Tibial nerve (tissue), 3 donors: ENCODE data around the gene SYNRG.

Experiments
- POLR2A ChIP-seq, 2 donors: fragments of 450-650 bp; IDR thresholded peaks; one replicate each; pipeline ENCODE4 v1.6.1; 2017; ENCODE audit warnings: antibody characterized with exemption in 2 of 2, mild to moderate bottlenecking in 2 of 2, moderate library complexity in 2 of 2
- TF ChIP-seq, protein P1 (sequence below), 5 experiments: fragments of 200-600 bp in 3 of 5; fragments of 450-650 bp in 2 of 5; sonication (generic) in 3 of 5; IDR thresholded peaks; one replicate each; pipeline ENCODE4 v1.5.1; 2016 to 2019; ENCODE audit warnings: antibody characterized with exemption in 5 of 5, mild to moderate bottlenecking in 3 of 5, moderate library complexity in 2 of 5

- TF ChIP-seq, protein P1, sequence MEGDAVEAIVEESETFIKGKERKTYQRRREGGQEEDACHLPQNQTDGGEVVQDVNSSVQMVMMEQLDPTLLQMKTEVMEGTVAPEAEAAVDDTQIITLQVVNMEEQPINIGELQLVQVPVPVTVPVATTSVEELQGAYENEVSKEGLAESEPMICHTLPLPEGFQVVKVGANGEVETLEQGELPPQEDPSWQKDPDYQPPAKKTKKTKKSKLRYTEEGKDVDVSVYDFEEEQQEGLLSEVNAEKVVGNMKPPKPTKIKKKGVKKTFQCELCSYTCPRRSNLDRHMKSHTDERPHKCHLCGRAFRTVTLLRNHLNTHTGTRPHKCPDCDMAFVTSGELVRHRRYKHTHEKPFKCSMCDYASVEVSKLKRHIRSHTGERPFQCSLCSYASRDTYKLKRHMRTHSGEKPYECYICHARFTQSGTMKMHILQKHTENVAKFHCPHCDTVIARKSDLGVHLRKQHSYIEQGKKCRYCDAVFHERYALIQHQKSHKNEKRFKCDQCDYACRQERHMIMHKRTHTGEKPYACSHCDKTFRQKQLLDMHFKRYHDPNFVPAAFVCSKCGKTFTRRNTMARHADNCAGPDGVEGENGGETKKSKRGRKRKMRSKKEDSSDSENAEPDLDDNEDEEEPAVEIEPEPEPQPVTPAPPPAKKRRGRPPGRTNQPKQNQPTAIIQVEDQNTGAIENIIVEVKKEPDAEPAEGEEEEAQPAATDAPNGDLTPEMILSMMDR (IDR thresholded peaks at IDR 0.05) = no peak
- TF ChIP-seq POLR2A (IDR thresholded peaks at IDR 0.05) = no peak
Measured at GRCh38 chr17:37535906-37536305, 73.3 kb downstream of the SYNRG start.
